GM21423 (cell line): Measurements from ENCODE around the gene PTCH2.
A peak's percentile ranks its signal among the peaks of the same experiment; 100 is the strongest.
"Not testable (repeated sequence)": the region's sequence is repeated elsewhere in the genome, so short reads cannot be mapped to it uniquely, and the experiment has no call there.

ENCODE experiments used
- ATAC-seq: cut with Tn5 transposase; IDR thresholded peaks from one replicate; pipeline ENCODE4 v1.9.1; 2021; ENCODE audit warnings: mild to moderate bottlenecking, moderate library complexity; ENCODE audit not compliant: unreplicated experiment

Gene PTCH2

GRCh38 chr1:44805311-44806024, 37.6 kb downstream of the PTCH2 start:
- ATAC-seq = no peak

- no peak for ATAC-seq
Observed at GRCh38 chr1:44803312-44804095, 39.5 kb downstream of the PTCH2 start.

GRCh38 chr1:44803062-44803311, 40.1 kb downstream of the PTCH2 start:
- ATAC-seq = no peak

GRCh38 chr1:44802306-44803061, 40.6 kb downstream of the PTCH2 start:
- ATAC-seq = no peak

GRCh38 chr1:44801491-44802305, 41.4 kb downstream of the PTCH2 start:
- no peak for ATAC-seq

- peak; percentile 87 for ATAC-seq
Observed at GRCh38 chr1:44799770-44800584, 43.1 kb downstream of the PTCH2 start, which contains the start of gene PLK3. TSS of gene PLK3 (plus strand) at chr1:44800377. CDS start at chr1:44800464, 87 bp downstream.

GRCh38 chr1:44798481-44799365, 44.3 kb downstream of the PTCH2 start:
- ATAC-seq = no peak

GRCh38 chr1:44797886-44798285, 45.2 kb downstream of the PTCH2 start:
- ATAC-seq = not testable (repeated sequence)

GRCh38 chr1:44792736-44793502, 50.1 kb downstream of the PTCH2 start:
- ATAC-seq = no peak

- no peak for ATAC-seq
Observed at GRCh38 chr1:44790968-44791801, 51.9 kb downstream of the PTCH2 start.

GRCh38 chr1:44788120-44788860, 54.8 kb downstream of the PTCH2 start, which contains the start of gene BEST4:
TSS of gene BEST4 (minus strand) at chr1:44788170. CDS start at chr1:44787705, 465 bp downstream.
- no peak for ATAC-seq

- ATAC-seq = no peak
Observed at GRCh38 chr1:44787506-44787905, 55.5 kb downstream of the PTCH2 start.

- no peak for ATAC-seq
Observed at GRCh38 chr1:44786841-44787426, 56.1 kb downstream of the PTCH2 start.

- ATAC-seq = peak; percentile 49
Observed at GRCh38 chr1:44786138-44786840, 56.8 kb downstream of the PTCH2 start.

- no peak for ATAC-seq
Observed at GRCh38 chr1:44785501-44786137, 57.4 kb downstream of the PTCH2 start.
